ENCODE data around the gene TERF2IP. TPM values are rescaled to one million over a fixed set of nuclear protein-coding genes. Genes with fewer than 3 reads are reported as not detected.
A peak's percentile ranks its signal among the peaks of the same experiment; 100 is the strongest.

The TERF2IP gene
- total and polyA plus RNA-seq, 9 of the 15 experiments (the other 6 are each of a cell fraction or from before 2014, with no cell fraction given), result 14.5 to 64.2 (median 47.0) TPM

GRCh38 chr16:75660726-75661302, 13.2 kb downstream of the TERF2IP start:
- ChIA-PET CTCF (ENCODE audit: low intra/inter-chr PET ratio) (no interaction called here), POLR2A (interaction anchor here (1.2 to 2.2 kb wide), 2 partner anchors 9 to 15 kb away, joined by 4 to 5 read pairs; partner anchors contain the start of gene CPHXL2)
- H3K9me3 ChIP-seq (replicated peaks; ENCODE audit: control insufficient read depth, insufficient read depth, low read depth, low read length), result no peaks in the 10 kb centered on the region
- no peak for DNase-seq (ENCODE audit: extremely low read depth in 1 of 4, low spot score in 3 of 4)
- no peaks in the 10 kb centered on the region for H3K9me1 ChIP-seq (ENCODE audit: control insufficient read depth, insufficient read depth, low read length)
- H3K27ac ChIP-seq (ENCODE audit: extremely low read depth, low read depth, low read length), result no peak overlapping the region
- no peak overlapping the region for H2AFZ ChIP-seq (ENCODE audit: low read depth, low read length)
- no TSS peak for BruUV-seq (replicated peaks)
- no peak overlapping the region for H3K4me3 ChIP-seq
- H3K27me3 ChIP-seq (ENCODE audit: control insufficient read depth in 2 of 2, insufficient read depth in 2 of 2, low read length in 2 of 2), result no peaks in the 10 kb centered on the region
- no peak overlapping the region for H3K9ac ChIP-seq (ENCODE audit: insufficient read depth in 1 of 2, low read depth in 2 of 2, low read length in 2 of 2)
- TF ChIP-seq ATF3 (IDR thresholded peaks at IDR 0.05) (no peak), ATF3 (CRISPR knock-in tag; conservative IDR thresholded peaks at IDR 0.05) (no peak), JUND (IDR thresholded peaks at IDR 0.05; ENCODE audit: borderline replicate concordance, low read depth, low read length) (no peak), JUND (tag; IDR thresholded peaks at IDR 0.05; ENCODE audit: borderline replicate concordance, low read depth, low read length) (no peak), CBX8 (IDR thresholded peaks at IDR 0.05; ENCODE audit: borderline replicate concordance, extremely low read depth, low read depth, low read length, poor library complexity, severe bottlenecking) (no peak), SMARCB1 (IDR thresholded peaks at IDR 0.05; ENCODE audit: insufficient read length, low read depth) (no peak), SMARCA4 (IDR thresholded peaks at IDR 0.05) (no peak), ZNF766 (CRISPR knock-in tag; conservative IDR thresholded peaks at IDR 0.05) (no peak), DMBX1 (CRISPR knock-in tag; IDR thresholded peaks at IDR 0.05; ENCODE audit: borderline replicate concordance) (no peak), NR0B1 (IDR thresholded peaks at IDR 0.05; ENCODE audit: partially characterized antibody) (no peak), ATF7 (IDR thresholded peaks at IDR 0.05) (no peak), ARNT (IDR thresholded peaks at IDR 0.05) (no peak)
- in situ Hi-C loops (cut with MboI) (no loop called here), intact Hi-C loops (cut with micrococcal nuclease) (no loop called here)
- H3K4me2 ChIP-seq (ENCODE audit: insufficient read depth, low read length), result no peak overlapping the region
- ATAC-seq, result peak; percentile 19; the same call in 1 of the 3 replicates
- no peaks in the 10 kb centered on the region for H4K20me1 ChIP-seq (replicated peaks; ENCODE audit: control insufficient read depth, insufficient read depth, low read length)
- 37% methylated on average over 4 of the region's 4 CpGs for WGBS (ENCODE audit: insufficient coverage, low coverage, missing lambda C conversion rate)
- no peaks in the 10 kb centered on the region for H3K79me2 ChIP-seq (ENCODE audit: control insufficient read depth, insufficient read depth, low read length)
- H3K4me1 ChIP-seq (replicated peaks in 1 of 2; ENCODE audit: control insufficient read depth in 2 of 2, insufficient read depth in 2 of 2, low read length in 2 of 2), result no peaks in the 10 kb centered on the region
- FAIRE-seq, result peak; percentile 15
- peaks cover 26% of the 10 kb centered on the region for H3K36me3 ChIP-seq (ENCODE audit: control insufficient read depth, insufficient read depth, low read length)

Data from K562 (cell line).